ENCODE results near the gene NLRC5. TPM values are rescaled to one million over a fixed set of nuclear protein-coding genes. Genes with fewer than 3 reads are reported as not detected.

NLRC5 gene
- total RNA-seq, 1 experiment from 2014 or later = 1.6 TPM

DNA sequence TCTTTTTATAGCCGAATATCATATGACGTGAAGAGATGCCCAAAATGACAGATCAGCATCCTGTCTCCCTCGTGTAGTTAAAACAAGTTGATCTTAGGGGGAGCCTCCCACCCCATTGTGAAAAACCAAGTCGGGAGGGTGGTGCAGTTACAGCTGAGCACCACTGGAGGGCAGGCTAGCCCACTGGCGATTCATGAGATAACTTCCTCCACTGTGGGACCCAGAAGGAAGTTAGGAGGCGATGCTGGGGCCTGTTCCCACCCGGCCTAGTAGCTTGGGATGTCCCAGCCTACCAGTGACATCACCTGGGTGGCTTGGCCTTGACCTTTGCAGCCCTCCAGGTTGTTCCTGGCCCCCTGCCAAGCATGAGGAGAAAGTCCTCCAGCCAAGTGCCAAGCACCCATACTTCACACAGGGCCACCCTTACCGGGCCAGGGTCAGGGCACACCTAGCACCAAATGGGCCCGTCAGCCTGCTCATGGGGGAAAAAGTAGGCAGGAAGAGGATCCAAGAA lies 95.0 kb downstream of the NLRC5 start:
- no TSS peak for BruUV-seq (replicated peaks)

DNA sequence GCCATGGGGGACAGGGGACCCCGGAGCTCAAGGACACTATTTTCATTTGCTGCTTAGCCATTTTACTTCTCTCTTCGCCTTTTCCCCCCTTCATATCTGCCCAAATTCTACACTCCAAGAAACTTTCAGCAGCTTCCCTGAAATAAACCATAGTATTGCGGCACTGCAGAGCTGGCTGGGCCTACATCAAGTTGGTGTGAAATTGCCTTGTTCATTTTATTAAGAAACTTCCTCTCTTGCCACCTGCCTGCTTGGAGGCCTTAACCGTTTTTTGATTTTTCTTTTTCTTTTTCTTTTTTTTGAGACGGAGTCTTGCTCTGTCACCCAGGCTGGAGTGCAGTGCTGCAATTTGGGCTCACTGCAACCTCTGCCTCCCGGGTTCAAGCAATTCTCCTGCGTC lies 95.6 kb downstream of the NLRC5 start:
- DNase-seq = no peak
- no peak overlapping the region for H3K4me3 ChIP-seq (ENCODE audit: low read depth, low read length)
- H3K4me1 ChIP-seq = peaks cover 6% of the 10 kb centered on the region; the same call in 1 of the 2 replicates
- H3K9me3 Mint-ChIP-seq (ENCODE audit: unreplicated experiment) = no peaks in the 10 kb centered on the region
- H3K4me3 Mint-ChIP-seq (ENCODE audit: unreplicated experiment) = no peak overlapping the region
- intact Hi-C loops (cut with micrococcal nuclease; ENCODE audit: unreplicated experiment) = loop anchor here (1.0 kb wide), 1 partner anchor 83 kb away; no protein-coding TSS in a partner anchor
- TF ChIP-seq, protein P1, sequence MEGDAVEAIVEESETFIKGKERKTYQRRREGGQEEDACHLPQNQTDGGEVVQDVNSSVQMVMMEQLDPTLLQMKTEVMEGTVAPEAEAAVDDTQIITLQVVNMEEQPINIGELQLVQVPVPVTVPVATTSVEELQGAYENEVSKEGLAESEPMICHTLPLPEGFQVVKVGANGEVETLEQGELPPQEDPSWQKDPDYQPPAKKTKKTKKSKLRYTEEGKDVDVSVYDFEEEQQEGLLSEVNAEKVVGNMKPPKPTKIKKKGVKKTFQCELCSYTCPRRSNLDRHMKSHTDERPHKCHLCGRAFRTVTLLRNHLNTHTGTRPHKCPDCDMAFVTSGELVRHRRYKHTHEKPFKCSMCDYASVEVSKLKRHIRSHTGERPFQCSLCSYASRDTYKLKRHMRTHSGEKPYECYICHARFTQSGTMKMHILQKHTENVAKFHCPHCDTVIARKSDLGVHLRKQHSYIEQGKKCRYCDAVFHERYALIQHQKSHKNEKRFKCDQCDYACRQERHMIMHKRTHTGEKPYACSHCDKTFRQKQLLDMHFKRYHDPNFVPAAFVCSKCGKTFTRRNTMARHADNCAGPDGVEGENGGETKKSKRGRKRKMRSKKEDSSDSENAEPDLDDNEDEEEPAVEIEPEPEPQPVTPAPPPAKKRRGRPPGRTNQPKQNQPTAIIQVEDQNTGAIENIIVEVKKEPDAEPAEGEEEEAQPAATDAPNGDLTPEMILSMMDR (IDR thresholded peaks at IDR 0.05; ENCODE audit: insufficient read depth in 1 of 2, low read depth in 1 of 2, low read length in 1 of 2, severe bottlenecking in 1 of 2, unreplicated experiment in 1 of 2) = no peak
- POLR2A ChIA-PET = no interaction called here
- H3K27me3 ChIP-seq (replicated peaks; ENCODE audit: control insufficient read depth, insufficient read depth, low read length) = peaks cover 2% of the 10 kb centered on the region; the same call in 1 of the 2 replicates
- no peaks in the 10 kb centered on the region for H3K4me1 Mint-ChIP-seq (ENCODE audit: low read depth, unreplicated experiment)
- no peaks in the 10 kb centered on the region for H3K36me3 Mint-ChIP-seq (ENCODE audit: insufficient read depth, unreplicated experiment)
- CTCF ChIA-PET = interaction anchor here (0.9 to 2.5 kb wide), 7 partner anchors 8 to 215 kb away, joined by 3 to 19 read pairs (median 3); partner anchors contain the start of genes CPNE2 and PSME3IP1
- no TSS peak for BruUV-seq (replicated peaks)
- no peaks in the 10 kb centered on the region for H3K9me3 ChIP-seq
- H3K27me3 Mint-ChIP-seq (ENCODE audit: insufficient read depth, unreplicated experiment) = no peaks in the 10 kb centered on the region
- H3K36me3 ChIP-seq (ENCODE audit: control insufficient read depth, insufficient read depth, low read length) = no peaks in the 10 kb centered on the region
- H3K27ac Mint-ChIP-seq (ENCODE audit: unreplicated experiment) = no peak overlapping the region

More for the DNA sequence above, 95.0 kb downstream of the NLRC5 start:
- no peaks in the 10 kb centered on the region for H3K36me3 Mint-ChIP-seq (ENCODE audit: insufficient read depth, unreplicated experiment)
- no peaks in the 10 kb centered on the region for H3K9me3 ChIP-seq
- H3K4me1 Mint-ChIP-seq (ENCODE audit: low read depth, unreplicated experiment) = no peaks in the 10 kb centered on the region
- peaks cover 2% of the 10 kb centered on the region; the same call in 1 of the 2 replicates for H3K27me3 ChIP-seq (replicated peaks; ENCODE audit: control insufficient read depth, insufficient read depth, low read length)
- intact Hi-C loops (cut with micrococcal nuclease; ENCODE audit: unreplicated experiment) = loop anchor here (1.0 kb wide), 1 partner anchor 84 kb away; no protein-coding TSS in a partner anchor
- peaks cover 6% of the 10 kb centered on the region; the same call in 1 of the 2 replicates for H3K4me1 ChIP-seq
- no peaks in the 10 kb centered on the region for H3K9me3 Mint-ChIP-seq (ENCODE audit: unreplicated experiment)
- no peak overlapping the region for H3K27ac Mint-ChIP-seq (ENCODE audit: unreplicated experiment)
- H3K36me3 ChIP-seq (ENCODE audit: control insufficient read depth, insufficient read depth, low read length) = no peaks in the 10 kb centered on the region
- ChIA-PET POLR2A (no interaction called here), CTCF (interaction anchor here (0.9 to 2.5 kb wide), 6 partner anchors 9 to 216 kb away, joined by 3 to 19 read pairs (median 4); partner anchors contain the start of genes CPNE2 and PSME3IP1)
- no peak overlapping the region for H3K4me3 ChIP-seq (ENCODE audit: low read depth, low read length)
- TF ChIP-seq, protein P1 (IDR thresholded peaks at IDR 0.05; ENCODE audit: insufficient read depth in 1 of 2, low read depth in 1 of 2, low read length in 1 of 2, severe bottlenecking in 1 of 2, unreplicated experiment in 1 of 2) = peak; percentile 99
- peaks cover 4% of the 10 kb centered on the region for H3K27me3 Mint-ChIP-seq (ENCODE audit: insufficient read depth, unreplicated experiment)
- peak; percentile 68 to 81 for DNase-seq
- no peak overlapping the region for H3K4me3 Mint-ChIP-seq (ENCODE audit: unreplicated experiment)

DNA sequence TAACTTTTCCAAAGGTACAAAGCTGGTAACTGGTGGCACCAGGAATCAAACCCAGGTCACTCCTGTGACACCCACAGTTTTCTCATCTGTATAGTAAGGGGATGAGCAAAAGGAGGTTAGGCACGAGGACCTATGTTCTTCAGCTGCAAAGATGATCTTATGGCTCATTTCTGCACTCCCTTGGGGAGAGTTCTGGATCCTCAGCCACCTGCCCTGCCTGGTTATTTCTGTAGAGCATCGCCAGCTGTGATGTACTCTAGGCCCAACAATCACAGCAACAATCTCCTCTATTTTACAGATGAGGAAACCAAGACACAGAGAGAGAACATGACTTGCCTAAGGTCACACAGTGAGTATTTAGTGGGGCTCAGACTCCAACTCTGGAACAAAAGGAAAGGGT lies 97.6 kb downstream of the NLRC5 start:
- intact Hi-C loops (cut with micrococcal nuclease; ENCODE audit: unreplicated experiment) = no loop called here
- Mint-ChIP-seq H3K4me1 (ENCODE audit: low read depth, unreplicated experiment) (peaks cover 8% of the 10 kb centered on the region), H3K27ac (ENCODE audit: unreplicated experiment) (no peak overlapping the region), H3K4me3 (ENCODE audit: unreplicated experiment) (no peak overlapping the region), H3K27me3 (ENCODE audit: insufficient read depth, unreplicated experiment) (no peaks in the 10 kb centered on the region), H3K9me3 (ENCODE audit: unreplicated experiment) (no peaks in the 10 kb centered on the region), H3K36me3 (ENCODE audit: insufficient read depth, unreplicated experiment) (peaks cover 5% of the 10 kb centered on the region)
- TF ChIP-seq, protein P1 (IDR thresholded peaks at IDR 0.05; ENCODE audit: insufficient read depth in 1 of 2, low read depth in 1 of 2, low read length in 1 of 2, severe bottlenecking in 1 of 2, unreplicated experiment in 1 of 2) = no peak
- no peak overlapping the region for H3K4me3 ChIP-seq (ENCODE audit: low read depth, low read length)
- ChIA-PET CTCF (no interaction called here), POLR2A (no interaction called here)
- no TSS peak for BruUV-seq (replicated peaks)
- DNase-seq = no peak
- H3K4me1 ChIP-seq = peaks cover 17% of the 10 kb centered on the region
- no peaks in the 10 kb centered on the region for H3K9me3 ChIP-seq
- H3K36me3 ChIP-seq (ENCODE audit: control insufficient read depth, insufficient read depth, low read length) = no peaks in the 10 kb centered on the region
- no peaks in the 10 kb centered on the region for H3K27me3 ChIP-seq (replicated peaks; ENCODE audit: control insufficient read depth, insufficient read depth, low read length)
